Activated T-cell treated with anti-CD3 and anti-CD28 coated beads, Interleukin-2, amount 50 U/mL, for 72 hours (primary cell): Measurements from ENCODE around the gene PRKCE. TPM values are rescaled to one million over a fixed set of nuclear protein-coding genes. Genes with fewer than 3 reads are reported as not detected.

ENCODE experiments used
- ATAC-seq, 2 donors: fragments of 150-1000 bp; cut with Tn5 transposase; replicated peaks in 1 of 2; 2 replicates each; pipeline ENCODE4 v1.10.0; 2021; ENCODE audit warnings: moderate library complexity in 2 of 2, mild to moderate bottlenecking in 1 of 2
- DNase-seq, 2 donors: peaks; one replicate each; pipeline ENCODE4 v3.0.0; 2021 to 2022; ENCODE audit warnings: mixed read lengths in 1 of 2
- H3K27ac Mint-ChIP-seq: one replicate; pipeline ENCODE4 v1.8.0; 2022; ENCODE audit warnings: mild to moderate bottlenecking, moderate library complexity, mixed read lengths
- H3K27me3 Mint-ChIP-seq: one replicate; pipeline ENCODE4 v1.8.0; 2022; ENCODE audit warnings: low read depth, mixed read lengths
- H3K36me3 Mint-ChIP-seq, 2 donors: one replicate each; pipeline ENCODE4 v1.8.0; 2022; ENCODE audit warnings: mixed read lengths in 2 of 2, mild to moderate bottlenecking in 1 of 2; ENCODE audit not compliant: insufficient read depth in 2 of 2
- H3K4me1 Mint-ChIP-seq: one replicate; pipeline ENCODE4 v1.8.0; 2022; ENCODE audit warnings: low read depth, mixed read lengths
- H3K4me3 Mint-ChIP-seq, 2 donors: one replicate each; pipeline ENCODE4 v1.8.0; 2022; ENCODE audit warnings: mild to moderate bottlenecking in 2 of 2, mixed read lengths in 2 of 2, moderate library complexity in 2 of 2
- H3K9me3 Mint-ChIP-seq, 2 donors: one replicate each; pipeline ENCODE4 v1.8.0; 2022; ENCODE audit warnings: mixed read lengths in 2 of 2
- total RNA-seq, 2 donors: library from RNA; stranded (reverse); gene quantifications; one replicate each; pipeline ENCODE4 v1.2.3, GENCODE V29; 2022

PRKCE gene
- total RNA-seq, 2 donors from 2014 or later, result 19.3 to 35.3 TPM

GRCh38 chr2:45781464-45781811, 130.0 kb downstream of the PRKCE start:
- no peak for ATAC-seq
- no peak overlapping the region for H3K27ac Mint-ChIP-seq
- H3K27me3 Mint-ChIP-seq, result no peaks in the 10 kb centered on the region
- H3K9me3 Mint-ChIP-seq, result no peaks in the 10 kb centered on the region
- no peak overlapping the region for H3K4me3 Mint-ChIP-seq
- peaks cover 10% of the 10 kb centered on the region for H3K4me1 Mint-ChIP-seq
- H3K36me3 Mint-ChIP-seq, result no peaks in the 10 kb centered on the region
- DNase-seq, result no peak

- Mint-ChIP-seq H3K4me1 (peaks cover 12% of the 10 kb centered on the region), H3K4me3 (no peak overlapping the region), H3K36me3 (no peaks in the 10 kb centered on the region), H3K9me3 (no peaks in the 10 kb centered on the region), H3K27ac (no peak overlapping the region), H3K27me3 (no peaks in the 10 kb centered on the region)
- DNase-seq (no peak), ATAC-seq (no peak)
Observed at GRCh38 chr2:45782436-45782835, 131.0 kb downstream of the PRKCE start.

GRCh38 chr2:45782986-45783385, 131.5 kb downstream of the PRKCE start:
- H3K36me3 Mint-ChIP-seq, result no peaks in the 10 kb centered on the region
- no peak overlapping the region for H3K27ac Mint-ChIP-seq
- ATAC-seq (no peak), DNase-seq (no peak)
- H3K4me3 Mint-ChIP-seq, result no peak overlapping the region
- H3K9me3 Mint-ChIP-seq, result no peaks in the 10 kb centered on the region
- H3K4me1 Mint-ChIP-seq, result peaks cover 12% of the 10 kb centered on the region
- no peaks in the 10 kb centered on the region for H3K27me3 Mint-ChIP-seq

- DNase-seq, result no peak
- Mint-ChIP-seq H3K9me3 (no peaks in the 10 kb centered on the region), H3K4me3 (no peak overlapping the region), H3K27ac (no peak overlapping the region), H3K36me3 (no peaks in the 10 kb centered on the region), H3K4me1 (peaks cover 5% of the 10 kb centered on the region), H3K27me3 (no peaks in the 10 kb centered on the region)
- ATAC-seq, result no peak
Observed at GRCh38 chr2:45786030-45786835, 134.8 kb downstream of the PRKCE start.

GRCh38 chr2:45786836-45787357, 135.4 kb downstream of the PRKCE start:
- no peaks in the 10 kb centered on the region for H3K36me3 Mint-ChIP-seq
- H3K9me3 Mint-ChIP-seq, result no peaks in the 10 kb centered on the region
- H3K27me3 Mint-ChIP-seq, result no peaks in the 10 kb centered on the region
- peaks cover 5% of the 10 kb centered on the region for H3K4me1 Mint-ChIP-seq
- H3K4me3 Mint-ChIP-seq, result no peak overlapping the region
- H3K27ac Mint-ChIP-seq, result no peak overlapping the region
- DNase-seq, result no peak
- ATAC-seq, result no peak

DNA sequence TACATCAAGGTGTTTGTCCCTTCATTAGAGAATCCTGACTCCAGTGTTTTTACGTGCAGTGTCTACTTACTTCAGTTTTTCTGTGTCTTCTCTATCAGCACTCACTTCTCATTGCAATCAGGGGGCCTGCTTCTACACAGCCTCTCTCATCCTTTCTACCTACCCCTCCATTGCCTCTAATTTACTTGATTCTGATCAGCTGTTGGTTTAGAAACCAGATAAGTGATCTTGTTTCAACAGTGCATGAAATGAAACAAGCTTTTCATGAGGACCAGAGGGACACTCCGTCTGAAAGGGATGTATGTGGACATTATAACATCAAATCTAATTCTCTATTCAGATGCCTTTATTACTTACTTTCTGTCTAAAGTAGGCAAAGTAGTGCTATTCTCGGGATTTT, 136.9 kb downstream of the PRKCE start:
- ATAC-seq (no peak), DNase-seq (no peak)
- H3K36me3 Mint-ChIP-seq, result no peaks in the 10 kb centered on the region
- H3K27ac Mint-ChIP-seq, result no peak overlapping the region
- no peaks in the 10 kb centered on the region for H3K9me3 Mint-ChIP-seq
- H3K4me3 Mint-ChIP-seq, result no peak overlapping the region
- peaks cover 5% of the 10 kb centered on the region for H3K4me1 Mint-ChIP-seq
- no peaks in the 10 kb centered on the region for H3K27me3 Mint-ChIP-seq

- Mint-ChIP-seq H3K9me3 (no peaks in the 10 kb centered on the region), H3K4me3 (no peak overlapping the region), H3K4me1 (peaks cover 5% of the 10 kb centered on the region), H3K36me3 (no peaks in the 10 kb centered on the region), H3K27me3 (no peaks in the 10 kb centered on the region), H3K27ac (no peak overlapping the region)
- ATAC-seq, result no peak
- no peak for DNase-seq
Observed at GRCh38 chr2:45789317-45789716, 137.8 kb downstream of the PRKCE start.

DNA sequence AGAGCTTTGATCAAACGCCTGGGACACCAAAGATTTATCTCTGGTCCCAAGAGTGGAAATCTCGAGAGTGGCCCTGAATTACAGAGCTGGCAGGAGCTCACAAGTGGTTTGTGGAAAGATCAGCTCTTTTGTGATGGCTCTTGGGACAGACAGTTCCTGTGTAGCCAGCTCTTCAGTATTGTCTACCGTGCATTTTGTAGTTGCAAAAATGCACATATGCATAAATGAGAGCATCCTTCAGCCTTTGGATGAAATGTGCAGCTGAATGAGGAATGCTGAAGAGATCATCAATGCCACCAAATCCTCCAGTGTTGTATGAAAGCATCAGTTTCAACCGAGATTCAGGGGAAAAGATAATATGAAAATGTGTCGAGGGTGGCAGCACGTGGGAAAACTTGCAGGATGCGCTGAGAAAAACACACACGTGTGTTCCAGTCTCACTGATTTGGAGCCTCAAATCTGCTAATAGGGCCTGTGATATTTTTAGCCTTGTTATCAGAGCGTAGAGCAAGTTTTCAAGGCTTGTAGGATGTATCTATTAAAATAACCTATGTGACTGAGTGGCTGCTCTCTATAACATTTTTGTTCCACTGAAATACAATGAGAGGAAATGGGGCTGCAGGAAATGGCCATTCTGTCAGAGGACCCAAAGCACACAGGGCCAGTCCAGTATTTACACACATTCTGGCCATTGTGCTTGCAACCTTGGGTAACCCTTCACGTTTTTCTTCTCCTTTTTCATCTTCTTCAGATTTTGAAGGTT, 138.7 kb downstream of the PRKCE start:
- Mint-ChIP-seq H3K27me3 (no peaks in the 10 kb centered on the region), H3K4me3 (no peak overlapping the region), H3K27ac (no peak overlapping the region), H3K4me1 (peaks cover 5% of the 10 kb centered on the region), H3K9me3 (no peaks in the 10 kb centered on the region), H3K36me3 (no peaks in the 10 kb centered on the region)
- DNase-seq, result no peak
- no peak for ATAC-seq

GRCh38 chr2:45793305-45793962, 142.0 kb downstream of the PRKCE start:
- H3K4me3 Mint-ChIP-seq, result no peak overlapping the region
- no peaks in the 10 kb centered on the region for H3K4me1 Mint-ChIP-seq
- ATAC-seq (no peak), DNase-seq (no peak)
- no peak overlapping the region for H3K27ac Mint-ChIP-seq
- H3K9me3 Mint-ChIP-seq, result no peaks in the 10 kb centered on the region
- H3K27me3 Mint-ChIP-seq, result no peaks in the 10 kb centered on the region
- H3K36me3 Mint-ChIP-seq, result no peaks in the 10 kb centered on the region

- H3K9me3 Mint-ChIP-seq, result no peaks in the 10 kb centered on the region
- H3K27me3 Mint-ChIP-seq, result no peaks in the 10 kb centered on the region
- DNase-seq (no peak), ATAC-seq (no peak)
- no peak overlapping the region for H3K27ac Mint-ChIP-seq
- H3K4me1 Mint-ChIP-seq, result no peaks in the 10 kb centered on the region
- no peak overlapping the region for H3K4me3 Mint-ChIP-seq
- no peaks in the 10 kb centered on the region for H3K36me3 Mint-ChIP-seq
Observed at GRCh38 chr2:45794134-45794617, 142.7 kb downstream of the PRKCE start.

DNA sequence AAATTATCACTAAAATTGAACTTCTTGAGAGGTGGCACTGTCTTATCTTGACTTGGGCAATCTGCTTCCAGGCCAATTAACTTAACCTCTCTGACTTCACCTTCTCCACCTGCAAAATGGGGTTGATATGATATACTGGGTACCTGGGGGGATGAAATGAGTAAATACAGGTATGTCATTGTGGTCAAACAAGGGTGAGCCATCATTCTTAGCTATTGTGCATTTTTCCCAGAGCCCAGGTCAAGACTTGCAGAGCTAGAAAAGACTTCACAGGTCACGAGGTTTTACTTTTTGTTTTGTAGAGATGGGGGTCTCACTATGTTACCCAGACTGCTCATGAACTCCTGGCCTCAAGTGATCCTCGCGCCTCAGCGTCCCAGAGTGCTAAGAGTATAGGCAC, 145.0 kb downstream of the PRKCE start:
- no peaks in the 10 kb centered on the region for H3K27me3 Mint-ChIP-seq
- H3K27ac Mint-ChIP-seq, result no peak overlapping the region
- no peak overlapping the region for H3K4me3 Mint-ChIP-seq
- H3K36me3 Mint-ChIP-seq, result no peaks in the 10 kb centered on the region
- no peaks in the 10 kb centered on the region for H3K9me3 Mint-ChIP-seq
- DNase-seq (no peak), ATAC-seq (no peak)
- H3K4me1 Mint-ChIP-seq, result no peaks in the 10 kb centered on the region

- DNase-seq (no peak), ATAC-seq (no peak)
- no peaks in the 10 kb centered on the region for H3K9me3 Mint-ChIP-seq
- no peak overlapping the region for H3K27ac Mint-ChIP-seq
- H3K36me3 Mint-ChIP-seq, result no peaks in the 10 kb centered on the region
- H3K27me3 Mint-ChIP-seq, result no peaks in the 10 kb centered on the region
- H3K4me3 Mint-ChIP-seq, result no peak overlapping the region
- no peaks in the 10 kb centered on the region for H3K4me1 Mint-ChIP-seq
Observed at GRCh38 chr2:45797451-45798230, 146.2 kb downstream of the PRKCE start.
